Glomerular visceral epithelial cell (primary cell): ENCODE results near the gene GMDS.

Source experiments
- DNase-seq: peaks from one replicate; pipeline ENCODE4 v3.0.0-alpha.2; 2016; ENCODE audit errors: extremely low spot score

The GMDS gene

DNA sequence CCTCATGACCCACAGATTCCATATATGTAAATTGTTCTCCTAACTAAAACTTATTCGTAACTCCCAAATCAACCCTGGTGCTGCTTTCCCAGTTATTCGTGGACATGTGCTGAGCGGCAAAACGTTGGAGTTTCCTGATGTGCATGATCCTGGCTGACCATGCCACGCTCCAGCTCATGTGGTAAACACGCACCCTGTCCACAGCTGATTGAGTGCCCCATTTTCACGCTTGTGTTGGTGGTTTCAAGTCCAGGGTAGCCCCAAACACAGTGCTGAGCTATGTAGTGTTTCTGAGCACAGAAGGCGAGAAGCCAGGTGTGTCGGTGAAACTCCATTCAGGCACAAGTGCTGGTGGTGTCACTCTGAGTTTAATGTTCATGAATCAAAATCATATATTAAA, 654.8 kb downstream of the GMDS start:
- DNase-seq = no peak

DNA sequence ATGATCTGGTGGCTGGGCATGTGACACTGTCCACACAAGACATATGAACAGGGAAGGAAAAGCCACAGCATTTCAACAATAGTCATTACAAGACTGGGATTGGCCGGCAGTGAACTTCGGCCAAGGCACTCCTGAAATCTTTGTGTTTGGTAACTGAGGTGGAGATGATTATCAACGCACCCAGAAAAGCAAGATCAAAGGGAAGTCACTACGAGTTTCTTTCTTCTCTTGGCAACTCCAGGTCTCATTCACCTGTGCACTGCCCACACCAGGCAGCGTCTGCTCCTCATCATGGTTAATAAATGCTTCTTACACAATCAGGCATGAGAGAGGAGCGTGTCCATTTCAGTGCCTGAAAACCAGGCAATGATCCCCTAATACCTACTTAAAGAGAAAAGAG, 656.2 kb downstream of the GMDS start:
- no peak for DNase-seq

DNA sequence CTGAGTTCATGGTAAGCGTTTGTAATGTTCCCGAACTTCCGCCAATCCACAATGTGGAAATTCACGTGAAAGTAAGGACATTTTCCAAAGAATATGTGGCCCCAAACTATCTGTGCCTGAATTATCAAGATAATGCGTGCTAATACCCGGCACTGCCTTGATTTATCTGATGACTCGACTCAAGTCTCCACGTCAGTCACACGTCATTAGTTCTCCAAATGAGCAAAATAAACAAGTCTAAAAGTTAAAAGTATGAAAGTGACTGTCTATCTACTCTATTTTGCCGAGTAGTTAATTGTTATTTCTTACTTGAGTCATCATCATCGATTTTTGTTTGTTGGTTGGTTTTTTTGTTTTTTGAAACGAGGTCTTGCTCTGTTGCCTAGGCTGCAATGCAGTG, 657.4 kb downstream of the GMDS start:
- no peak for DNase-seq

DNA sequence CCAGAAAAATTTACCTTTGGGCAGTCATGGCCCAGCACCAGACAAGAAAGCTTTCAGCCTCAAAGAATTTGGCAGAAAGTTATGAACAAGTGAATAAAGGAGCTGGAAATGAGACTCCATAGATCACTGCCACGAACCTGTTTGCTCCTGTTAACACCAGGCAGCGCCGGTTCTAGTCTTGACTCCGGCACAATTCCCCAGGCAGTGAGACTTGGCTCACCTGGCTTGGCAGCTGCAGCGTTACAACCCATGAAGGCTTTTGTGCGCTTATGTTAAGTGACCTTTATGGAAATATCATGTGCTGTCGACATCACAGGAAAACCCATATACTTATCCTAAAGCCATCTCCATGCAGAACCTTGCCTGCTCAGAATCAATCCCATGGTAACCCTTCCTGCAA, 657.9 kb downstream of the GMDS start:
- DNase-seq = no peak

DNA sequence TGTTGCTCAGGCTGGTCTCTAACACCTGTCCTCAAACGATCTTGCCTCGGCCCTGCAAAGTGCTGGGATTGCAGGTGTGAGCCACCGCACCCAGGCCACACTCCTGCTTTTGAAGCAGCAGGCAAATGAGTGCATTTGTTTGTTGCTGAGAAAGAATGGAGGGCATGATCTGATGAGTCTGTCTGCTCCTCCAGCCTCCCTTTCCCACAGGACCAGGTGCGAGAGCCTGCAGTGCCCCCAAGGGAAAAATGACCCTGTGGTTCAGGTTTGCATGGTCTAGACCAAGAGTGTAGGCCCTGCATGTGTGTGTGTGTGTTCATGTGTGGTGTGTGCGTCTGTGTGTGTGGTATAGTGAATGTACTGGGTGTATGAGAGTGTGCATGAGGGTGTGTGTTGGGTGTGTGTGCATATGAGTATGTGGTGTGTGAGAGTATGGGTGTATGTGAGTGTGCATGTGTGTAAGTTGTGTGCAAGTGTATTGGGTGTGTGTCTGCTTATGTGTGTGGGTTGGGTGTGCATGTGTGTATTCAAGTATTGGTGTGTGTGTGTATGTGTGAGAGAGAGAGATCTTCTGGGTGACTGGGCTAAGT, 658.4 kb downstream of the GMDS start:
- no peak for DNase-seq

DNA sequence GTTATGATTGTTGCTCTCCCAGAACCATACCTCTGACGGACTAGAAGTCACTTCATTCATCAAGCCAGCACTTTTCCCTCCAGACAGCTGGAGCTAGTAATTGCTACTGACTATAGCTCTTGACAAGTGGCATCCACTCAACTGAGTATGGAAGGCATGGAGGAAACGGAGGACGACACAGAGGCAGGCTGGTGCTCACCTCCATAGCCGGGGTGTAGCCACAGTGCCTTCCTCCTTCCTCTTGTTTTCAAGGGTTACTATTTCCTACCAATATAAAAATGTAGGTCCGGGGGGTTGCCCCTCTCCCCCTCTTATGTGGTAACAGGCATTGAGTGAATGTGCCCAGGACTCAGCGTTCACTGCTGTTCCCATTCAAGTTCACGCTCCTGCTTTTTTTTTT, 659.1 kb downstream of the GMDS start:
- DNase-seq = no peak

DNA sequence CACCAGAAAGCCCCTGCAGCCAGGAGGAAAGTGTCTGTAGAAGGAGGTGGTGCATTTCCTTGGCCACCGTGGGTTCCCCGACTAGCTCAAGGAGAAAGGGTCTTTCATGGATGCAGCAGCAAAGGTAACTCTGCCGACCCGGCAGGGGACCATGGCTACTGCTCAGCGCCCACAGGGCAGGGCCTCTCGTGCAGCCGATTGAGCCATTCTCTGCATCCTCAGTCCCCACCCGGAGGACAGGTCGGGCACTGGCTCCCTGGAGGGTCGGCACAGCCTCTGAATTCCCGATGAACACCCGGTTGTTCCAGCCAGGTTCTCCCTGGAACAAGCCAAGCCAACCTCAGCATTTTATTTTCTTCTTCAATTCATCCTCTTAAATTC, 659.7 kb downstream of the GMDS start:
- no peak for DNase-seq

DNA sequence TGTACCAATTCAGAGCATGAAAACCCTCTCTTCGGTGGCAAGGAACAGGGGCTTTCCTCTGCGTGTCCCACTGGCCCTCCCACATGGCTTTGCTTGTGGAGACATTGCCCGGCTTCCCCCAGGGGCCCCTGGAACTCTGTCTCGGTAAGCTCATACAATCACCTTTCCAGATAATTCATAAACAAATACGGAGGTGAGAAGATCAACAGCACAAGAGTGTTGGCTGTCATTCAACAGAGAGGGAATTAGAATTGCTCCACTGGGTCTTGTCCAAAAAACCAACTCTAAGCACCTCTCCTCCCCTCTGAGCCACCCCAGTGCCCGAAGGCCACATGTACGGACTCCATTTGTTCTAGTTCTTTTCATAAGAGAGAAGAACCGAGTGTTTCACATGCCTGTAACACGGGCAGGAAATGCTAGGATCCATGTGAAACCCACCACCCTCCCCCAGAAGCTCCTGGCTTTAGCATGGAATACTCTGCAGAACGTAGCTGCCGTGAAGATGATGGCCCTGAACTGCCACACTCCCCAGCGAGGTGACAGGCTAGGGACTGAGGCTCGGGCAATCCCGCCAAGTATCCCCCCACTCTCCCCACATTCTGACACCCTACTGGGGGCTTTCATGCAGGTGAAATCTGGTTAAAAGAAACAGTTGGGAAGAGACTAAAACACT, 660.3 kb downstream of the GMDS start:
- DNase-seq = no peak

DNA sequence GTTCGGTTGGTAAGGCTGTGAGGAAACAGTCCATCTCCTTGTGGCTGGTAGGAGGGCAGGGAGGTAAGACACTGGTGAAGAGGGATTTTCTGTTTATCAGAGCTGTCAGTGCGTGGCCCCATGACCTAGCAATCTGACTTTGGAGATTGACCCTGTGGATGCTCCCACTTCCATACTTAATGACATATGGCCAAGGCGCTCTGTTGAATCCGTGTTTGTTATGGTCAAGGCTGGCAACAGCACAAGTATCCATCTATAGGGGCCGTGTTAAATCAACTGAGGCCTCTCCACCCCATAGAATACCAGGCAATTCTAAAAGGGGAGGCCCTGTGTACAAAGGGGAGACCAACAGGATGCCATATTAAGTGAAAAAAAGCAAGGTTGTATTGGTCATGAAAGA, 661.3 kb downstream of the GMDS start:
- DNase-seq = no peak

DNA sequence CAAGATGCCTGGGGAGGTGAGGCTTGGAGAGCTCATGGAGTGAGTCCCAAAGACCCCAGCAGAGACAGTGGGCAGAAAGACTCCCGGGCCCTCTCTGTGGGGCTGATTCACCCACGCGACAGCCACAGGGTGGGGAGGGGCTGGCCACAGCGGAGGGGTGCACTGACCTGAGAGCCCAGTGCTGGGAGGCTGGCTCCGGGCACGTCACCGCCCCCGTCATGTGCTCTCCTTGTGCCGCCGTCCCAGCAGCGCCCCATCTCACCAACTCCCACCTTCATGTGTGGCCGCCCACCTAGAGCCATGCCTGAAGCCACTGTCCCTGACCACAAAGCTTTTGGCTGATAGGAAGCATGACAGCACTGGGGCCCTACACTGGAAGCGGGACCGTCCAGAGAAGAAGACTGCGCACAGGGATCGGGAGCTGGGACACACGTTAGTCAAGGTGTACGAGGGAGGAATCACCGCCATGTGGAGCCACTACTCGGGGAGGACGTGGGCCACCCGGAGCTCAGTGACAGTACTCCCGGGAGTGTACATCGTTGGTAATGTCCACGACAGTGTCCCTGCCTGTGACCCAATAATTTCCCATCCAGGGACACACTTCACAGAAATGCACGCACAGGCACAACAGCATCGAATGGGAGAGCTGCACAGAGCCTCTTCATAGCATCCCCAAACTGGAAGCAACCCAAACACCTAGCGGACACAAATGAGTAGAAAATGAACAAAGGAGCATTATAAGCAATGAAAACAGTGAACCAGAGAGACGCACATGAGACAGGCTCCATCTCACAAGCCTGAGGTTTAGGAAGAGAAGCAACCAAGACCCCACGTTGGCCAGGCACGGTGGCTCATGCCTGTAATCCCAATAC, 664.0 kb downstream of the GMDS start:
- no peak for DNase-seq

DNA sequence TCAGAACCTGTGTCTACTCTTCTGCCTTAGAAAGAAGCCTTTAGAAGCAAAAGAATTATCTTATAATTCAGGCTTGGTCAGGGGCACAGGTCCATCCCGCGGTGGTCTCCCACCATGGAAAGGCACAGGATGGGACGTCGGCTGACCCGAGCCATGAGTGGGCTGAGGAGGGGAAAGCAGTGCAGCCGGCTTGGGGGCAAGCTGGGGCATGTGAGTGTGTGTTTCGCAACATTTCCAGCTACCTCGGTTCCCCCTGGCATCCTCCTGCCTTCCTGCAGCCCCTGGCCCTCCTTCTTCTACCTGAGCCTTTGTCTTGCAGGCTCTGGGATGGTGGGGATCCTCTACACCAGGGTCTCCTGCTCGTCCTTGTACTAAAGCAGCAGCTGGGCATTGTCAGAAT, 664.8 kb downstream of the GMDS start:
- no peak for DNase-seq

DNA sequence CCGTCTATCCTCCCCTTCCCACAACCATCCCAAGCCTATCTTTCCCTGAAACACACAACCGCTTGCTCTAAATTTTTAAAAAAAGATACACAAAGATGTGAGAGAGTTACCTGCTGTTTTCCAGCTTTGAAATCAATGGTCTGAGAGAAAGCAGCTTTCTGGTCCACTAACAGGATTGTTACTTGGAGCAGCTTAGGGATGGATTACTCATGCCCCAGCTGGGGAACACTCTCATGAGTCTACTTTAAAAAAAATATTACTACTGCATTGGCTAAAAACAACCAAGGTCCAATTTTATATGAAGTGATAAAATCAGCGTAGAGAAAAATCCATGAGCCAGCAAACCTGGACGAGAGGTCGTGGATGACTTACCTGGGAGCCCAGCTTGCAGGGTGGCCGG, 665.3 kb downstream of the GMDS start:
- no peak for DNase-seq

DNA sequence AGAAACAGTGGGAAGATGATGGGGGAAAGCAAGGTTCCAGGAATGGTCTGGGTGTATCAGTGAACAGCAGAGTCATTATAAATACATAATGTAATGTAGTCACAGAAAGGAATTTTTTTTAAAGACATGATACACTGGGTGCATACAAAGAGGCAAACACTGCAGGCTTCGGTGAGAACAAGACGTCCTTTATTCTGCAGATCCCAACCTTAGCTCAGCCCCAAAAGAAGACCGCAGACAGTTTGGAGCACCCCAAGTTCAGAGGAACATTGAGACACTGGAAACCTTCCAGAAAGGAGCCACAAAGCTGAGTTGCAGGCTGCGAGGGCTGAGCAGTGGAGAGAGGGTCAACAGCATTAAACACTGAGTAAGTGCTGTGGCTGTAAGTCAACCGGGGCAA, 666.3 kb downstream of the GMDS start:
- no peak for DNase-seq

DNA sequence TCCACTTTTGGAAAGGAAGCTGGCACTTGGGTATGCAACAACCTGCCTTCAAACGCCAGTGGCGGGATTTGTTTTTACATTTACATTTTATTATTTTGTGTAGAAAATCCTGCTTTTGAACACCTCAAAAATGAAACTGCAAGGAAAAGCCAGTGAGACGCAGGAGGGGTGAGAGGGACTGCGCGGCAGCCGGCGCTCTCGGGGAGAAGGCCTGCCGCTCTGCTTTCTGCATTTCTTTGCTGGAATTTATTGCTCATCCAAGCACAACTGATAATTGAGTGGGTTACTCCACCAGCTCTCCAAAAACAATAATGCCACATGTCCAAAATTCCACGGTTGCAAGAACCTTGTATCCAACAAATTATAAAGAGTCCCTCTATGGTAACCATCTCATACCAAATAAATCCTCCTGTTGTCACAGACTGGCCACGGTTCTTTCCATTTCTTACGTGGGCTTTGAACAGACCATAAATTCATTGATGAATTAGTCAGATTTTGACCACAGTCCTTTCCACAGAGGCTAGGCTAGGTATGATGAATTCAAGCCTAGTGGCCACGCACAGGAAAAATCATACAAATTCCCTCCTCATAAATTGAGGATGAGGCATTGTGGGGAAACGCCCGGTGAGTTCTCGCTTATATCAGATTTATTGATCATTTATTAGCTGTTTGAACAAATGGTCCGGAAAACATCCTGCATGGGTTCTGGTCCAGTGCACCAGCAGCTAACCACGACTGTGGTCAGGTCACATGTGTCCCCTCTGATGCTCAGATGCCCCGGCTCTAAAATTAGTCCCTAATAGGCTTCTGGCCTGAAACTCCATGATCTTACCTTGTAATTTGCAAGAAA, 667.3 kb downstream of the GMDS start:
- no peak for DNase-seq

DNA sequence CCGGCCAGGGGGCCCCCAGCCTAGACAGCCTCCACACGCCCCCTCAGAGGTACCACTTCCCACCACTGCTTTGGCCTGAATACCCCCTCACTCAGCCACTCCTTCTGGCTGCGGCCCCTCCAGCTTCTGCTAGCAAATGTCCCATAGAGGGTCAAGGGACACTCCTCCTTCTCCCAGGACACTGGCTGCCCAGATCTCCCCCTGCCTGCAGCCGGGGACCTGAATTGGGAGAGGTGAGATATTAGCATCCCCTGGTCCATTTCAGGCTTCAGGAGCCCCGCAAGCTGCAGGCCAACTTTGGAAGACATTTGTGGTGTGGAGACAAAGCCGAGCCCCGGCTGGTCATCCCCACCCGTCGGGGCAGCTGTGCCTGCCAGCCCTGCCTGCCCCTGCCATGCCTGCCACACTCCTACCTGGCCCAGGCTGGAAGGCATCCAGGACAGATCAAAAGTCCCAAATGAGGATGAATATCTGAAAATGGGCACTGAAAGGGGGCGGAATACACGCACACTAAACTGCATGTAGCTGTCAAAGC, 668.2 kb downstream of the GMDS start:
- no peak for DNase-seq

DNA sequence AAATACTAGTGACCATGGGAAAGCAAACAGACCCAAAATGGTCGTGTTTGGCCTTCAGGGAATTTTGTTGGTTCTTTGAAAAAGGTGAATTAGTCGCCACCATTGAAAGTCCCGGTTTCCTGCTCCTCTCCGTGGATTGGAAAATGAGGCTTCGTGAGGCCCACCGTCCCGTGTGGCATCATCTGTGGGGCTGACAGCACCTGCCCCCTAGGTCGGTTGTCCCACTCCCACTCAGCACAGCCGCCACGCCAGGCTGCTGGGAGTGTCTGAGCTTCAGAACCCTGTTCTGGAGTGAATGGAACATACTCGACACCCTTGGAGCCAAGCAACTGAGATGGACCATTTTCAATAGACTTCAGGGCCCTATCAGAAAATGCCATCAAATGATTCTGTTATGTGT, 668.7 kb downstream of the GMDS start:
- DNase-seq = no peak

DNA sequence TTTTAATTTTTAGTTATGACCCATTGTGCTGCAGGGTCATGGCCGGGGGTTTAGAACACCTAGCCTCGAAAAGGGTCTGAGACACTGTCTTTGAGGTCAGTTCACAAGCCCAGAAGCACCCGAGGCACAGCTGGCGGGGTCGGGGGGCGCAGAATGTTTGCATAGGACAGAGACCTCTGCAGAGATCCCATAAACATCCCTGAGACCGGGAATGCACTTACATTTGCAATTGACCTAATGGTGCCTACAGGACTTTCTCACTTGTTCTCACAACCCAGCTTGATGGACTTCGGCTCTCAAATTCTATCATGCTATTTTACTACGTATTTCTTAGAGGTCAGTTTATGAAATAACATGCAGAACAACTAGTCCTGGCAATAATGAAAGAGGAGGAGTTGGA, 669.2 kb downstream of the GMDS start:
- no peak for DNase-seq

DNA sequence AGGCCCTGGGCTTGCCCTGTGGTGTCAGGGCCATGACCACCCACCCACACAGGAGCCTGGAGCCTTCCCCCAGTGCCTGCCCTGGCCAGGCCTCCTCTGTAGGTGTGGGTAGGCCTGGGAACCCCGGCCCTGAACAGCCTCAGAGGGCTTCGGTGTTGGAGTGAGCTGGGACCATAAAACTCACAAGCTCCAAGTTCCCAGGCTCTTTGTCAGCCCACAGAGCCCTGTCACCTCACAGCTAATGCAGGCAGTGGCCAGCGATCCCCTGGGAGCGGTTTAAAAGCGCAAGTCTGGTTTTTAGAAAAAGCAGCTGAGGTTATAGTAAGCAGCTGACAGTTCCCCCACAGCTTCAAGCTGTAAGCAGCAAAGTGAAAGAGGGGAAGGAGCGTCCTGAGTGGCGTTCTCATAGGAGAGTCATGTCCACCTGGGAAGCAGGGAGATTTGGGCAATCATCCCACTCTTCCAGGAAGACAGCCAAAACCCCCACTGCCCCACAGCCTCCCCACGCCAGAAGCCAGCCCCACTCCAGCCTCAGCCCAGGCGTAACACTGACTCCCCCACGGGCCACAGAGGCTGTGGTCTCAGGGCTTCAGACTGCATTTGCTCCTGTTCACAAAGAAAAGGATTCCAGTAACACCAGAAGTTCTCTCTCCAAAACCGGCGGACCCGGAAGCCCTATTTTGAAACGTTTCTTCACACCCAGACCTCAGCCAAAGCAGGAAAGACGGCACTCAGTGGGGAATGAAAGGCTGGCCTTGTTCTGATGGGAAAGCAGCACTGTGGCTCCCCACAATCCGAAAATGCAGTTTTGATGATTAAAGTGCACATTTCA, 670.0 kb downstream of the GMDS start:
- DNase-seq = no peak

DNA sequence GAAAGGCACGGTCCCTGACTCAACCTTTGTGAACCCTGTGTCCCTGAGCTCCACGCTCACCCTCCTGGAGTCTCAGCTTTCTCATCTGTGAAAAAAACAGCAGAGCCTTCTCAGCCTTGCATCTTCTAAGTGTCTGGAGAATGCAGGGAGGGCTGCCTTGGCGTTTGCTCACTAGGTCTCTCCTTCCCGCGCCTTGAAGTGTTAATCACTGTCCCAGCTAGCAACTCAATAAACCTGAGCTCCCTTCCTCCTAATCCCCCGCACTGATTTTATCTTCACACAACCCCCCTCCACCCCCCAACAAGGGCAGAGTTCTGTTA, 670.6 kb downstream of the GMDS start:
- DNase-seq = no peak

DNA sequence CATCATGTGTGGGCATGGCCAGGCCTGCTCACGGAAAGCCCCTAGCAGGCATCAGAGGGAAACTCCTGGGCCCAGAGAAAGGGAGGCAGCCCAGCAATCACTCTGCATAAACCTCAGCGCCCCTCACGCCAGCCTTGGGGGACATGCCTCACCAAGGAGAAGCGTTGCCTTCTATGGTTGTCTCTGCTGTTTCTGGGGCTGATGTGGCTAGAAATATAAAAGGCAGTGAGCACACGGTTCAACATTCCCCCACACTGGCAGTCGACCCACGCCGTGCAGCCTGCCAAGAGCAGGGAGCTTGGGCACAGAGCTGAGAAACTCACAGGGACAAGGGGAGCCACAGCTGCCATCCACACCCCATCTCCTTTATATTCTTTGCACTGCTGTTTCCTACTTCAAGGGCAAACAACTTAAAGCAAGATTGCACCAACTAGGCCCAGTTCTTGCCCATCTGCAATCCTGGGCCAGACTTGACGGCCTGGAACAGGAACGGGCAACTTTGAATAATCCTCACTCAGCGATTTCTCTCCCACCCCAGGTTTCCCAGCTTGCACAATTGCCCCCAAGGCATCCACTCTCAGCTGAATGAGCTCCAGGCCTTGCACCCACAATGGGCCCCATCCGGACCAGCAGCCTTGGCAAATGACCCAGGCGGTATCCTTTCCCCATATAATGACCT, 671.2 kb downstream of the GMDS start:
- DNase-seq = no peak
